Endothelial cell (in vitro differentiated cells): Measurements from ENCODE around the gene SLC27A1. TPM values are rescaled to one million over a fixed set of nuclear protein-coding genes. Genes with fewer than 3 reads are reported as not detected.

Experiments used
- DNase-seq: peaks from one replicate; pipeline ENCODE4 v3.0.0; 2021; ENCODE audit warnings: low spot score
- H3K27ac Mint-ChIP-seq: one replicate; pipeline ENCODE4 v1.8.0; 2021; ENCODE audit warnings: mixed read lengths, inconsistent platforms; ENCODE audit not compliant: unreplicated experiment
- H3K27me3 Mint-ChIP-seq: one replicate; pipeline ENCODE4 v1.8.0; 2021; ENCODE audit warnings: mild to moderate bottlenecking, moderate library complexity, mixed read lengths, inconsistent platforms; ENCODE audit not compliant: unreplicated experiment
- H3K36me3 Mint-ChIP-seq: one replicate; pipeline ENCODE4 v1.8.0; 2021; ENCODE audit warnings: mild to moderate bottlenecking, low read depth, mixed read lengths, inconsistent platforms; ENCODE audit not compliant: unreplicated experiment
- H3K4me1 Mint-ChIP-seq: one replicate; pipeline ENCODE4 v1.8.0; 2021; ENCODE audit warnings: mild to moderate bottlenecking, mixed read lengths, inconsistent platforms; ENCODE audit not compliant: unreplicated experiment
- H3K4me3 Mint-ChIP-seq: one replicate; pipeline ENCODE4 v1.8.0; 2021; ENCODE audit warnings: mild to moderate bottlenecking, mixed read lengths, inconsistent platforms; ENCODE audit not compliant: unreplicated experiment
- H3K9me3 Mint-ChIP-seq: one replicate; pipeline ENCODE4 v1.8.0; 2021; ENCODE audit warnings: mixed read lengths, inconsistent platforms; ENCODE audit not compliant: unreplicated experiment
- CTCF ChIP-seq: fragments of 200-600 bp; sonication (generic); IDR thresholded peaks from one replicate; pipeline ENCODE4 v1.5.0; 2021; ENCODE audit warnings: antibody characterized with exemption; ENCODE audit not compliant: unreplicated experiment
- total RNA-seq: library from RNA; stranded (reverse); fragmentation: NEBNext Ultra II Directional; extraction: Animal tissue kit (Norgen Biotek cat#: 25700); gene quantifications from one replicate; pipeline ENCODE4 v1.2.1, GENCODE V29; 2021; ENCODE audit not compliant: unreplicated experiment

Gene SLC27A1
- total RNA-seq, 1 donor from 2014 or later, result 30.2 TPM

GRCh38 chr19:17429641-17430113, 40.6 kb upstream of the SLC27A1 start:
- no peak for DNase-seq
- Mint-ChIP-seq H3K27me3 (peaks cover 5% of the 10 kb centered on the region), H3K27ac (no peak overlapping the region), H3K4me3 (no peak overlapping the region), H3K9me3 (no peaks in the 10 kb centered on the region), H3K4me1 (no peaks in the 10 kb centered on the region), H3K36me3 (peaks cover 3% of the 10 kb centered on the region)
- no peak for TF ChIP-seq CTCF

- no peaks in the 10 kb centered on the region for H3K9me3 Mint-ChIP-seq
- no peak overlapping the region for H3K27ac Mint-ChIP-seq
- H3K4me1 Mint-ChIP-seq, result no peaks in the 10 kb centered on the region
- peaks cover 2% of the 10 kb centered on the region for H3K27me3 Mint-ChIP-seq
- DNase-seq, result no peak
- no peak for TF ChIP-seq CTCF
- H3K36me3 Mint-ChIP-seq, result peaks cover 3% of the 10 kb centered on the region
- no peak overlapping the region for H3K4me3 Mint-ChIP-seq
Measured at GRCh38 chr19:17431417-17431816, 38.9 kb upstream of the SLC27A1 start.

GRCh38 chr19:17435218-17435617, 35.1 kb upstream of the SLC27A1 start:
- TF ChIP-seq CTCF, result no peak
- peaks cover 2% of the 10 kb centered on the region for H3K27me3 Mint-ChIP-seq
- no peaks in the 10 kb centered on the region for H3K9me3 Mint-ChIP-seq

GRCh38 chr19:17436094-17436873, 34.0 kb upstream of the SLC27A1 start:
- no peaks in the 10 kb centered on the region for H3K36me3 Mint-ChIP-seq
- H3K27ac Mint-ChIP-seq, result no peak overlapping the region

More at GRCh38 chr19:17435218-17435617, 35.1 kb upstream of the SLC27A1 start:
- no peak for DNase-seq
- H3K4me3 Mint-ChIP-seq, result no peak overlapping the region
- H3K4me1 Mint-ChIP-seq, result no peaks in the 10 kb centered on the region
- no peaks in the 10 kb centered on the region for H3K36me3 Mint-ChIP-seq
- no peak overlapping the region for H3K27ac Mint-ChIP-seq

More at GRCh38 chr19:17436094-17436873, 34.0 kb upstream of the SLC27A1 start:
- Mint-ChIP-seq H3K4me1 (no peaks in the 10 kb centered on the region), H3K27me3 (peaks cover 2% of the 10 kb centered on the region), H3K4me3 (no peak overlapping the region), H3K9me3 (no peaks in the 10 kb centered on the region)
- no peak for TF ChIP-seq CTCF
- no peak for DNase-seq
